HG03521 (cell line): ENCODE data around the gene ERFE.

Source experiments
- ATAC-seq: cut with Tn5 transposase; IDR thresholded peaks from one replicate; pipeline ENCODE4 v1.9.1; 2021; ENCODE audit warnings: mild to moderate bottlenecking, moderate library complexity; ENCODE audit not compliant: unreplicated experiment

Gene ERFE

GRCh38 chr2:238139196-238140039 lies 19.4 kb upstream of the ERFE start:
- no peak for ATAC-seq

GRCh38 chr2:238140040-238140439 lies 18.7 kb upstream of the ERFE start:
- no peak for ATAC-seq

GRCh38 chr2:238140721-238141540 lies 17.8 kb upstream of the ERFE start:
- ATAC-seq, result no peak

DNA sequence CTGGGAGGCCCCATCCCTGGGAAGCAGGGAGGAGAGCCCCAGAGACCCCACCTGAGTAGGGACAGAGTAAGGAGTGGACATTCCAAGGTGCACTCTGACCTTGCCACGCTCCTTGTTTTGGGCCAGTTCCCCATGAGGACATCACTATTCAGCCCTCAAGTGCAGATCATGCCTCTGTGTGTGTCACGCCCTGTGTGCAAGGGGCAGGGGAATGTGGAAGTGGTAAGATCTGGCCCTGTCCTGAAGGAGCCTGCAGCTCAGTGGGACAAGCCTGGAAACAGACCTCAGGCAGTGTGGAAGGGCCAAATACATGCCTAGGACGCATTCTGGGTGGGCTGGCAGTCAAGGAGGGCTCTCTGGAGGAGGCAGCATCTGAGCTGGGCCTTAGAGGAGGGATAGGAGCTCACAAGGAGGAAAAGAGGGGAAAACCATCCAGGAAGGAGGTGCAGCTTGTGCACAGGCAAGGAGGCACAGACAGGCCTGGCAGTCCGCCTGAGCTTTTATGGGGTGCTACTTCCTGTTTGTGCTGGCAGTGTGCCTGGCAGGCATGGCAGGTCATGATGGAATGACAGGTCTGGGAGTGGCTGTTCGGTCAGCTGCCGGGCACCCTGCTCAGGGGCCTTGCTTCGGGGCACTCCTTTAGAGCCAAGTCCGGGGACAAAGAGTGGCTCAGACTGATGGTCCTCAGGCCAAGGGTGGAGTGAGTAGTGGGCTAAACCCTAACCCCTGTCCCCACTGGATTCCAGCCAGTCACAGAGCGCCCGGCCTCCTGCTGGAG lies 17.0 kb upstream of the ERFE start:
- ATAC-seq, result no peak

- ATAC-seq, result no peak
Measured at GRCh38 chr2:238142382-238143205, 16.2 kb upstream of the ERFE start.

DNA sequence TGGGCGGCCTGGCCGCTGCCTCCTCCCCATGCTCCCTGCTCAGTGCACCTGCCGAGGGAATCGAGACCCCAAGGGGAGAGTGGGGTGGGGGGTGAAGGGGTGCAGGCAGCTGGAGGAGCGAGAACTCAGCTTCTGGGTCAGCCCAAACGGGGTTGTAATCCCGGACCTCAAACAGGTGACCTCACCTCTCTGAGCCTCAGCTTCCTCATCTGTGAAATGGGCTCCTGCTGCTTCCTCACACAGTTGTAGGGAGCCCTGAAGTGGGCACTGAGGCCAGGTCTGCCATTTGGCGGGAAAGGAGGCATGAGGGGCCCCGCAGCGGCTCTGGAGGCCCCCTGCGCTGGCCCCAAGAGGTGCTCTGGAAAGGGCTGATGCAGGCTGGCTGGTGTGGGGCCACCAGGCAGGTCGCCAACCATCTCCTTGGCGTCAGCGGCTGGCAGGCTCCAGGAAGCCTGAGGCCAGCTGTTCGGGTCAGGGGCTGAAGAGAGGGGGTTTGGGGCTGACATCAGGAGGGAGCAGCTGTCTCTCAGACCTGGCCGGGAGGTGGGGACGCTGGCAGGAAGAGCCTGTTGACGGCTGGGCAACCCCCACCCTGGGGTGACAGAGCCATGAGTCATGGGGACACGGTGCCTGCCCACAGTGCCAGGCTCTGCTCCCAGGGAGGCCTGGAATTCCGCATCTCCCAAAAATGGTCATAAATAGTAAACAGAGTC lies 15.4 kb upstream of the ERFE start:
- no peak for ATAC-seq

DNA sequence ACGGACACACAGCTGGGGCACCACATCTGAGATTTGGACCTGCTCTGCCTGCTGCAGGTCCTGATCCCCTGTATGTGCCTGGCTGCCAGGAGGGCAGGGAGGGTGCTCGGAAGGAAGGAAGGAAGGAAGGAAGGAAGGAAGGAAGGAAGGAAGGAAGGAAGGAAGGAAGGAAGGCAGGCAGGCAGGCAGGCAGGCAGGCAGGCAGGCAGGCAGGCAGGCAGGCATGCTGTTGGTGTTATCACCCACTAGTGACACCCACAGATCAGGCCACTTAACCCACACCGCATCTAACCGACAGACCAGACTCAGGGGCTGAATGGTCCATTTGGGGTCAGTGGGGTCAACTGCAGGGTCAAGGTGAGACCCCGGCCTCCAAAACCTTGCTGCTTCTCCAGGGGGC lies 14.5 kb upstream of the ERFE start:
- no peak for ATAC-seq

- ATAC-seq, result no peak
Measured at GRCh38 chr2:238145046-238145445, 13.7 kb upstream of the ERFE start.

DNA sequence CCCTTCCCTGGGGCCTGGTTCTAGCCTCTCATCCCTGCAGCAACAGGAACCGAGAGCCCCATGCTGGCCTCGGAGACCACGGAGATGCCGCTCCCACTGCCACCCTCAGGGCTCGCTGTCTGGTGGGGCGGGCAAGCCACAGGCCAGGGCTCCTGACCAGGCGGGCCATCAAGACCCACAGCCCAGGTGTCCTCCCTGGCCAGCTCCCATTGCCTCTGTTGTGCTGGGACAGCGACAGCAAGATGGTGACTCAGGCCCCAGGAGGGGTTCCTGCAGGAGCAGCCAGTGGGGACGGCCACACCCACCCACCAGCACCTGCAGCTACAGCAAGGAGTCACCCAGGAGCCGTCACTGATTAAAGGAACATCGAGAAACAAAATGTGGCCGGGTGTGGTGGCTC lies 12.9 kb upstream of the ERFE start:
- ATAC-seq, result no peak

- no peak for ATAC-seq
Measured at GRCh38 chr2:238146884-238147544, 11.8 kb upstream of the ERFE start.

- ATAC-seq, result no peak
Measured at GRCh38 chr2:238148981-238149380, 9.8 kb upstream of the ERFE start.

DNA sequence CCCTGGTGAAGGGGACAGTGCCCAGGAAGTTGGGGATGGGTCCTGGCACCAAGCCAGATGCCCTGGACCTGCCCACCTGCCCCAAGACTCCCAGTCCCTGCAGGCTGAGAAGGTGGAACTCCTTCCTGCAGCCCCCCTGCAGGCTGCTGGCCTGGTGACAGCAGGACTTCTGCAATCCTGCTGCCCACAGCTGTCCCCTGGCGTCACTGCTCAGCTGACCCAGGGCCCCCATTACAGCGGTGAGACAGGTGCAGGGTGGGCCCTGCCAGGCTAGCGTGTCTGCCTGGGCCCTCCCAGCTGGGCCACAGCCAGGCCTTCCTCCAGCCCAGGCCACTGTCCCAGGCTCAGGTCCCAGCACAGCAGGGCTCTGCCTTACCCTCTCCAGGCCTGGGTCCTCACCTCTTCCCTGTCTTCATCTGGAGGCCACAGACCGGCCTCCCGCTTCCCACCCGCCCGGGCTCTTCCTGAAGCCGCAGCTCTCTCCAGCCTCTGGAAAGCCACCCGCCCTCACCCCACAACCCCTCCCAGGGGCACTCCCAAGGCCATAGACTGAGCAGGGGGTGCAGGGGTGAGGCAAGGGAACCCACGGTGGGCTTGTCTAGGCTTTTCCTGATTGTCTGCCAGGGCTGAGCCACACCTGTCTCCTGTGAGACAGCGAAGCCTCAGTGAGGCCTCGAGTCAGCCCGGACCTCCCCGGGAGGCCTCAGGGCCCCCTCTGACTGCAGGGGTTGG lies 8.8 kb upstream of the ERFE start:
- ATAC-seq, result no peak

- ATAC-seq, result no peak
Measured at GRCh38 chr2:238150686-238151085, 8.1 kb upstream of the ERFE start.

DNA sequence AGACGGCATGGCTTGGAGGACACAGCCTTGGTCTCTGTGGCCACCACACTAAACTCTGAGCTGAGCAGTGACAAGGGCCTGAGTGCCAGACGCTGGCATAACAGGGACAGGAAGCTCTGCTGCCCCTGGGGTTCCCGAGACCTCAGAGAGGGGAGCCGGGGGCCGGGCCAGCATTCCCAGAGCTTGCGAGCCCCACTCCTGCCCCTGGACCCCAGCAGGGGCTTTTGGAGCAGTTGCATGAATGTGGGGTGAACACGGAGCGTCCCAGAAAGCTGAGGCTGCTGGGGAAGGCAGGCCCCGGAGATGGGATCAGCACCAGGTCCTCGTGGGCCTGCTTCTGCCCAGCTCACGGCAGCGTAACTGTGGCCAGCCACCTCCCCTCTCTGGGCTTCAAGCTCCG lies 7.6 kb upstream of the ERFE start:
- ATAC-seq, result no peak

DNA sequence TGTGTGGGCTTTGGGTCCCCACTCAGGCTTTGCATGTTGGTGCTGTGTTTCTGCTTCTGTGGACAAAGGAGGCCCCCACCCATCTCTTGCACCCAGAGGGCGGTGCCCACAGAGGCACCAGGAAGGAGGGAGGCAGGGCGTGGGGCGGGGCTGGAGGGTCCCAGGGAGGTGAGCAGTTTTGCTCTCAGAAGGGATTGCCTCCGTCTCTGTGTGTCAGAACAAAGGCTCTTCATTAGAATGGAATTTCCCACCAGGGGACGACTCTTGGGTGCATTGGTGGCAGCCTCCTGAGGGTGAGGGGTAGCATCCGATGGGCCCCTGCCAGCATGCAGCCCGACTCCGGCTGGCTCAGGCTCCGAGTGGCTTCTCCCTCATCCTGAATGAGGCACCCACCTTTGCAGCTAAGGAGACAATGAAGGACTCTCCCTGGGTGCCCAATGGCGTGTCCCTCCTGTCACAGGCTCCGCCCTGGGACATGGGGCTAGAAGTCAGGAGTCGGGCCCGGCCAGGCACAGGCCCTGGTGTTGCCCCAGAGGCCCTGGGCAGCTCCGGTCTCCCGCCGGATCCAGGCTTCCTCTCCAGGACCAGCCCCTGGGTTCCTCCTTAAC lies 7.0 kb upstream of the ERFE start:
- no peak for ATAC-seq

- no peak for ATAC-seq
Measured at GRCh38 chr2:238152771-238153688, 5.7 kb upstream of the ERFE start.

DNA sequence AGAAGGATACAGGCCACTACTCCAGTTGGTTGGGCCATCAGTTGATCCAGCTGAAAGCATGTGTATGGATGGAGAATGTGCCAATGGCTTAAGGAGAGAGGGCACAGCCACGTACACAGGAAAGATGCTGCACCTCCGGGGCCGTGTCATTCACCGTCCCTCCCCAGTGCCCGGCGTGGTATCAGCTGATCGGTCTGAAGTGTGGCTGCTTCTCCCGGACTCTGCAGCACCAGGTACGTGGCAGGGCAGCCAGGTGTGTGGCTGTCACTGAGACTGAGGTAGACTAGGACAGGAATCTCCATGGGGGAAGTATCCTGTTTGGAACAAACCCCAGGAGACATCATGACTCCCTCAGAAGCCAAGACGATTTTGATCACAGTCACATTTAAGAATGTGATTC lies 4.2 kb upstream of the ERFE start:
- ATAC-seq, result no peak
